Effector memory CD4-positive, alpha-beta T cell (primary cell): ENCODE results near the gene HYPK.
A peak's percentile ranks its signal among the peaks of the same experiment; 100 is the strongest.

Experiments
- DNase-seq, 3 donors: peaks; one replicate each; pipeline ENCODE4 v3.0.0-alpha.2; 2020
- H3K27ac ChIP-seq: 2 replicates; pipeline ENCODE4 v1.7.0; 2013; ENCODE audit warnings: mild to moderate bottlenecking, low read length, moderate library complexity; ENCODE audit not compliant: insufficient read depth, poor library complexity, severe bottlenecking
- H3K27me3 ChIP-seq: replicated peaks from 2 replicates; pipeline ENCODE4 v1.7.0; 2013; ENCODE audit warnings: mild to moderate bottlenecking, low read length; ENCODE audit not compliant: insufficient read depth, control insufficient read depth, poor library complexity, severe bottlenecking
- H3K36me3 ChIP-seq: 2 replicates; pipeline ENCODE4 v1.7.0; 2013; ENCODE audit warnings: mild to moderate bottlenecking, low read length, moderate library complexity; ENCODE audit not compliant: control insufficient read depth, insufficient read depth
- H3K4me1 ChIP-seq: 2 replicates; pipeline ENCODE4 v1.7.0; 2013; ENCODE audit warnings: low read length, mild to moderate bottlenecking; ENCODE audit not compliant: control insufficient read depth, insufficient read depth, poor library complexity, severe bottlenecking
- H3K4me3 ChIP-seq: 2 replicates; pipeline ENCODE4 v1.7.0; 2013; ENCODE audit warnings: low read length, low read depth, mild to moderate bottlenecking; ENCODE audit not compliant: insufficient read depth, poor library complexity, severe bottlenecking
- H3K9me3 ChIP-seq: 2 replicates; pipeline ENCODE4 v1.7.0; 2013; ENCODE audit warnings: mild to moderate bottlenecking, low read length, moderate library complexity; ENCODE audit not compliant: control insufficient read depth

HYPK gene

GRCh38 chr15:43776101-43776717 lies 24.2 kb upstream of the HYPK start:
- DNase-seq: no peak
- Histone ChIP-seq H3K4me3 (peak overlapping the region; percentile 85), H3K4me1 (peaks cover 10% of the 10 kb centered on the region), H3K27me3 (no peaks in the 10 kb centered on the region), H3K9me3 (no peaks in the 10 kb centered on the region), H3K36me3 (peaks cover 21% of the 10 kb centered on the region), H3K27ac (peak overlapping the region; percentile 28)

- Histone ChIP-seq H3K27ac (peak within 1 kb of the TSS; percentile 61), H3K36me3 (peaks cover 16% of the 10 kb centered on the region), H3K27me3 (no peaks in the 10 kb centered on the region), H3K4me3 (peak within 1 kb of the TSS; percentile 85), H3K4me1 (peaks cover 10% of the 10 kb centered on the region), H3K9me3 (no peaks in the 10 kb centered on the region)
- peak; percentile 62 to 72 (median 69) for DNase-seq
Observed at GRCh38 chr15:43776718-43777266, 23.6 kb upstream of the HYPK start, which contains the start of gene ELL3. Gene ELL3 (minus strand): TSS chr15:43776966. CDS start chr15:43776901, 65 bp downstream.

DNA sequence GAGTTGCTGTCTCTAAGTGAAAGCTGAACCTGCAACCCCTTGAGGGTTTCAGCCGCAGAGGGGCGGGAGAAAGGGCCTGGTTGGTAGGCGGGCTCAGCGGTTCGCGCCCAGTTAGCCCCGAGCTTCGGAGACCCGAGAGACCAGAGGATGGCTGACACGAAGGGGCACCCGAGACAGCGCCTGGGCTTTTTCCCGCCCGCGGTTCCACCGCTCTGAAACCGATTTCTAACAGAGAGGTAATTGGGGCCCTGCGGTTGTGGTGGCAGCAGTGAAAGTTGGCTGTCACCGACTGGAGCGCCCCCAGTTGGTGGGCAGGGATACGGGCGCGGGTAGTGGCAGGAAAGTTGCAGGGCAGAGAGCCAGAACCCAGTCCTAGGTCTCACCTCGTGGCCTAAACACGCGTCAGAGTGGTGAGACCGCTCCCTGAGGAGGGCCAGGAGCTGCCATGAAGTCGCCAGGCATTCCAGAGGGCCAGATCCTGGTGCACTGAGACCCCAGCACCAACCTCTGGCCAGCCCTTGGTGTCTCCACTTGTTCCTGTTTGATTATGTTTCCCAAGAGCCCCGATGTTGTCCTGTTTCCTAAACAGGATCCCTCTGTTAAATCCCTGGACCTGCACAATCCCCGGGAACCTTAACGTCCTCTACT lies 23.0 kb upstream of the HYPK start:
- peak overlapping the region; percentile 85 for H3K4me3 ChIP-seq
- H3K36me3 ChIP-seq: peaks cover 10% of the 10 kb centered on the region
- peak overlapping the region; percentile 61 for H3K27ac ChIP-seq
- H3K27me3 ChIP-seq: no peaks in the 10 kb centered on the region
- H3K4me1 ChIP-seq: peaks cover 10% of the 10 kb centered on the region
- peak; percentile 79 to 84 (median 79) for DNase-seq
- no peaks in the 10 kb centered on the region for H3K9me3 ChIP-seq

DNA sequence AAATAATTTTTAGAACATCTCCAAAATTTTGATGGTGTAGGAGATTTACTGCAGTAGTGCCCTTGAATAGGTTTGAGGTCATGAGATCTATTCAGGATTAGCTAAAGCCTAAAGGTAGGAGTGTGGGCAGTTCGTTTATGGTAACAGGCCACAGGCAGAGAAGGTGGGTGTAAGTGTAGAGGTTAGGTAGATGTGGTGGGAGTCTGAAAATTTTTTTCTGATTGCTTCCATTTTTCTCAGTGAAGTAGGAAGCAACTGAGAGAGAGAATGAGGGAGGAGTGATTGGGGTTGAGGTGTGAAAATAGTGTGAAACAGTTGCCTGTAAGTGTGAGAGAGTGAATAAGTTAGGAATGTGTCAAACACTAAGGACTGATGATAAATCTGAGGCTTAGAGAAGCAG lies 21.4 kb upstream of the HYPK start:
- no peaks in the 10 kb centered on the region for H3K9me3 ChIP-seq
- no peak overlapping the region for H3K27ac ChIP-seq
- H3K36me3 ChIP-seq: no peaks in the 10 kb centered on the region
- H3K4me3 ChIP-seq: no peak overlapping the region
- H3K4me1 ChIP-seq: peaks cover 10% of the 10 kb centered on the region
- H3K27me3 ChIP-seq: no peaks in the 10 kb centered on the region
- no peak for DNase-seq

DNA sequence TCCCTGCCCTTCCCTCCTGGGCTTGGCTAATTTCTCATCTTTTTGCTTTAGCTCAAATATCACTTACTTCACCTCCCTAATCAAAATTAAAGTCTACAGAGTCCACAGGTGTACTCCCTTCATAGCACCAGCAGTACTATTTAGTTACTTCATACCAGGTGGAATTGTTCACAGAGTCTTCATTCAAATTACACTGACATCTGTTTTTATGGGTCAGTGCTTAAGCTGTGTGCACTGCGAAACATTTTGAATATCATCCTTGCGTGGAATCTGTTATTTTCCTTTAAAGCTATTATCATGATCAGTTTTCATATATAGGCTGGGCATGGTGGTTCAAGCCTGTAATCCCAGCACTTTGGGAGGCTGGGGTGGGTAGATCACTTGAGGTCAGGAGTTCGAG lies 11.0 kb upstream of the HYPK start:
- DNase-seq: no peak
- H3K27ac ChIP-seq: no peak overlapping the region
- H3K27me3 ChIP-seq: no peaks in the 10 kb centered on the region
- peaks cover 7% of the 10 kb centered on the region for H3K4me1 ChIP-seq
- H3K4me3 ChIP-seq: no peak overlapping the region
- no peaks in the 10 kb centered on the region for H3K9me3 ChIP-seq
- peaks cover 8% of the 10 kb centered on the region for H3K36me3 ChIP-seq

- peak within 1 kb of the TSS; percentile 96 for H3K4me3 ChIP-seq
- peak; percentile 99 to 100 (median 100) for DNase-seq
- H3K4me1 ChIP-seq: peaks cover 17% of the 10 kb centered on the region
- no peaks in the 10 kb centered on the region for H3K27me3 ChIP-seq
- no peaks in the 10 kb centered on the region for H3K9me3 ChIP-seq
- H3K27ac ChIP-seq: peak within 1 kb of the TSS; percentile 98
- H3K36me3 ChIP-seq: peaks cover 29% of the 10 kb centered on the region
Observed at GRCh38 chr15:43791993-43792760, 8.2 kb upstream of the HYPK start, which contains the start of gene SERF2. Gene SERF2 (plus strand): TSS chr15:43792320. CDS start chr15:43792377, 57 bp downstream.

DNA sequence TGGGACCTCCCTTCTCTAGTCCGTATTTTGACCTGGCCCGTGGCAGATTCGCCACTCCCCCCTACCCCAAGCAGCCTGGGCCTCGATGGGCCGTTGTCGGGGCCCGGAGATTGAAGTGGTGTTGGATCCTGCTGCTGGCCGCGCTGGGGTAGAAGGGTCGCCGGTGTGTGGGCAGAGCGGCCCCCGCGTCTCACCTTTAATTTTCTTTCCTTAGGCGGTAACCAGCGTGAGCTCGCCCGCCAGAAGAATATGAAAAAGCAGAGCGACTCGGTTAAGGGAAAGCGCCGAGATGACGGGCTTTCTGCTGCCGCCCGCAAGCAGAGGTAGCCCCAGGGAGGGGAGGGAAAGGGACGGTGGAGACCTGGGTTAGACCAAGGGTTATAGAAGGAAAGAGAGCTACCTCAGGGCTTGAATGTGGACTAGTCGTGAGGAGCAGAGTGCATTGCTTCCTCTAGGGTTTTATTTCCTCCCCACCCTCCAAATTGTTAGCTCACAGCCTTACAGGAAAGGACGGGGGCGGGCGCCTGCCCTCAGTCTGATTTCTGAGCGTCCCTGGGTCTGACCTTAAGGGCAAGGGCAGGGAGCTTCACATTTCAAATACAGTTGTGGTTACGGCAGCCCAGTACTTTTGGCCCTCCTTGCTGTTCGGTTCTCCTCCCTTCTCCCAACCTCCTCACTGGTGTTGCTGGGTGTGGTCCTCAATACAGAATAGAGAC lies 7.5 kb upstream of the HYPK start:
- no peak for DNase-seq
- Histone ChIP-seq H3K9me3 (no peaks in the 10 kb centered on the region), H3K4me3 (peak overlapping the region; percentile 96), H3K27me3 (no peaks in the 10 kb centered on the region), H3K36me3 (peaks cover 34% of the 10 kb centered on the region), H3K27ac (peak overlapping the region; percentile 98), H3K4me1 (peaks cover 17% of the 10 kb centered on the region)

DNA sequence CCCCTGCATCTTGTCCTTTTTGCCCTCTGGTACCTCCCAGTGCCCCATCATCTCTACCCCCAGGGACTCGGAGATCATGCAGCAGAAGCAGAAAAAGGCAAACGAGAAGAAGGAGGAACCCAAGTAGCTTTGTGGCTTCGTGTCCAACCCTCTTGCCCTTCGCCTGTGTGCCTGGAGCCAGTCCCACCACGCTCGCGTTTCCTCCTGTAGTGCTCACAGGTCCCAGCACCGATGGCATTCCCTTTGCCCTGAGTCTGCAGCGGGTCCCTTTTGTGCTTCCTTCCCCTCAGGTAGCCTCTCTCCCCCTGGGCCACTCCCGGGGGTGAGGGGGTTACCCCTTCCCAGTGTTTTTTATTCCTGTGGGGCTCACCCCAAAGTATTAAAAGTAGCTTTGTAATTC lies 6.8 kb upstream of the HYPK start:
- Histone ChIP-seq H3K9me3 (no peaks in the 10 kb centered on the region), H3K4me3 (peak overlapping the region; percentile 96), H3K36me3 (peaks cover 35% of the 10 kb centered on the region), H3K27ac (peak overlapping the region; percentile 98), H3K4me1 (peaks cover 17% of the 10 kb centered on the region), H3K27me3 (no peaks in the 10 kb centered on the region)
- no peak for DNase-seq

- H3K4me3 ChIP-seq: no peak overlapping the region
Observed at GRCh38 chr15:43794269-43795037, 5.9 kb upstream of the HYPK start.

More at GRCh38 chr15:43794269-43795037, 5.9 kb upstream of the HYPK start:
- Histone ChIP-seq H3K4me1 (peaks cover 17% of the 10 kb centered on the region), H3K27me3 (no peaks in the 10 kb centered on the region), H3K36me3 (peaks cover 42% of the 10 kb centered on the region), H3K9me3 (no peaks in the 10 kb centered on the region), H3K27ac (peak overlapping the region; percentile 1)
- DNase-seq: no peak
